NT2/D1 (cell line): ENCODE data around the gene RHEB.

Experiments
- DNase-seq: peaks from one replicate; pipeline ENCODE4 v3.0.0-alpha.2; 2011; ENCODE audit warnings: low read depth, low spot score
- H3K27me3 ChIP-seq: 2 replicates; pipeline ENCODE4 v1.6.0; 2011; ENCODE audit warnings: mild to moderate bottlenecking; ENCODE audit not compliant: insufficient read length, insufficient read depth
- H3K36me3 ChIP-seq: 2 replicates; pipeline ENCODE4 v1.6.1; 2011; ENCODE audit warnings: mild to moderate bottlenecking, low read length, mixed read lengths; ENCODE audit not compliant: insufficient read depth, insufficient read length
- H3K4me1 ChIP-seq: 2 replicates; pipeline ENCODE4 v1.5.1; 2011; ENCODE audit not compliant: insufficient read depth, insufficient read length
- H3K4me3 ChIP-seq: 2 replicates; pipeline ENCODE4 v1.5.1; 2011; ENCODE audit warnings: low read depth; ENCODE audit not compliant: insufficient read length
- H3K9ac ChIP-seq: 2 replicates; pipeline ENCODE4 v1.6.0; 2011; ENCODE audit warnings: low read depth; ENCODE audit not compliant: insufficient read length
- H3K9me3 ChIP-seq: 2 replicates; pipeline ENCODE4 v1.5.1; 2011; ENCODE audit warnings: mild to moderate bottlenecking, low read length; ENCODE audit not compliant: insufficient read depth
- SUZ12 ChIP-seq: IDR thresholded peaks from 2 replicates; pipeline ENCODE4 v1.6.1; 2011; ENCODE audit not compliant: insufficient read length, insufficient read depth; ENCODE audit errors: extremely low read depth
- YY1 ChIP-seq: IDR thresholded peaks from 2 replicates; pipeline ENCODE4 v1.6.1; 2011; ENCODE audit not compliant: insufficient read length, insufficient read depth
- ZNF274 ChIP-seq: IDR thresholded peaks from 2 replicates; pipeline ENCODE4 v1.6.1; 2011; ENCODE audit warnings: mild to moderate bottlenecking, low read depth, low read length

Gene RHEB

DNA sequence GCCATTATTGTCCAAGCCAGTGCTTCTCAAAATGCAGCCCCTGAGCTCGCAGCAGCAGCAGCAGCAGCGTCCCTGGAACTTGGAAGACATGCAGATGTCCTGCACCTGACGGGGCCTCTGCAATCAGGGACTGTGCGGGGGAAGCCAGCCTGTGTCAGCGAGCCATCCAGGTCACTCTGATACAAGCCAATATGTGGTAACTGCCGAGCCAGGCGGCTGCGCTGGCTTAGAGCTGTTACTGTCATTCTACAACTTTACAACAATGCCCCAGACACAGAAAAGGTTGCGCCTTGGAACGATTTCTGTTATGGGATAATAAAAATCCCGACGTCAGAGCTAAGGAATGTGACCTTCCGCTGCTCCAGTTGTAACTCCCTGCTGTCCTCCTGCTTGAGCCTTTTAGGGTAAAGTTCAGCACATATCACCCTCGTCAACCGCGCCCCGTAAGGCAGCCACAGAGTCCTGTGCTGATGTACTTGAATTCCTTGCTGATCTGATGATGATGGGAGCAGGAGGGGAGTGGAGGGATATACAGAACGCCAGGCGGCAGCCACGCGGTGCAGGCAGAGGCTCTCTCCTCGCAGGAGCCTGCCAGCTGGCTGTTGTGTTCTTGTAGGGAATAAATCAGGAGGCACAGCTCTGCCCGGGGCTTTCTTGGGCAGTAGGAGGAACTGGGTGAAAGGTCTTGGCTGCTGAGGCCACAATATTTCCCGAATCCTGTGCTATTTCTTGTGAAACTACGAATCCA lies 59.8 kb downstream of the RHEB start:
- TF ChIP-seq SUZ12 (no peak), YY1 (no peak)
- peaks cover 7% of the 10 kb centered on the region for H3K36me3 ChIP-seq
- peak overlapping the region; percentile 6 for H3K9ac ChIP-seq
- peaks cover 17% of the 10 kb centered on the region for H3K27me3 ChIP-seq
- H3K9me3 ChIP-seq, result peaks cover 53% of the 10 kb centered on the region
- DNase-seq, result no peak
- H3K4me3 ChIP-seq, result no peak overlapping the region
- H3K4me1 ChIP-seq, result peaks cover 15% of the 10 kb centered on the region

DNA sequence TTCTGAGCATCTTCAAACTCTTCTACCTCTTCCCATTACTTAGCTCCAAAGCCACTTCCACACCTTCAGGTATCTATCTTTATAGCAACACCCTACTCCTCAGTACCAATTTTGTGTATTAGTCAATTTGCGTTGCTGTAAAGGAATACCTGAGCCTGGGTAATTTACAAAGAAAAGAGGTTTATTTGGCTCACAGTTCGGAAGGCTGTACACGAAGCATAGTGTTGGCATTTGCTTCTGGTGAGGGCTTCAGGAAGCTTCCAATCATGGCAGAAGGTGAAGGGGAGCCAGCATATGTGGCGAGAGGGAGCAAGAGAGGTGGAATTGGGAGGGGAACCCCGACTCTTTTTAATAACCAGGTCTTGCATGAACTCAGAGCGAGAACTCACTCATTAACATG lies 62.2 kb downstream of the RHEB start:
- H3K9ac ChIP-seq, result no peak overlapping the region
- TF ChIP-seq SUZ12, result no peak
- TF ChIP-seq ZNF274, result no peak

DNA sequence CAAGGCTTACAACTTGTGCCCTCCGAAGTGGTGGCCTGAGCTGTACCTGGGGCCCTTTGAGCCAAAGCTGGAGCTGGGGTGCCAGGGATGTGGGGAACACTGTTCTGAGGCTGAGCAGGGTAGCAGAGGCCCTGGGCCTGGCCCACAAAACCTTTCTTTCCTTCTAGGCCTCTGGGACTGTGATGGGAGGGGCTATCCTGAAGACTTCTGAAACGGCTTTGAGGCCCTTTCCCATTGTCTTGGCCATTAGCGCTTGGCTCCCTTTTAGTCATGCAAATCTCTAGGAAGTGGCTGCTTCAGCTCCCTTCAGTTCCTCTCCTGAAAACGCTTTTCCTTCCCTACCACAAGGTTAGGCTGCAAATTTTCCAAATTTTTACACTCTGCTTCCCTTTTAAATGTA lies 62.9 kb downstream of the RHEB start:
- TF ChIP-seq YY1, result no peak
- no peak for TF ChIP-seq ZNF274
- no peak for TF ChIP-seq SUZ12
- DNase-seq, result peak; percentile 96
- peaks cover 20% of the 10 kb centered on the region for H3K4me1 ChIP-seq
- peaks cover 22% of the 10 kb centered on the region; the same call in 1 of the 2 replicates for H3K9me3 ChIP-seq
- no peak overlapping the region for H3K4me3 ChIP-seq
- H3K36me3 ChIP-seq, result no peaks in the 10 kb centered on the region
- H3K9ac ChIP-seq, result no peak overlapping the region
- peaks cover 17% of the 10 kb centered on the region for H3K27me3 ChIP-seq

More for the DNA sequence above, 62.2 kb downstream of the RHEB start:
- no peak for DNase-seq
- H3K9me3 ChIP-seq, result peaks cover 30% of the 10 kb centered on the region
- H3K36me3 ChIP-seq, result no peaks in the 10 kb centered on the region
- H3K4me3 ChIP-seq, result no peak overlapping the region
- peaks cover 17% of the 10 kb centered on the region for H3K27me3 ChIP-seq
- peaks cover 18% of the 10 kb centered on the region for H3K4me1 ChIP-seq

DNA sequence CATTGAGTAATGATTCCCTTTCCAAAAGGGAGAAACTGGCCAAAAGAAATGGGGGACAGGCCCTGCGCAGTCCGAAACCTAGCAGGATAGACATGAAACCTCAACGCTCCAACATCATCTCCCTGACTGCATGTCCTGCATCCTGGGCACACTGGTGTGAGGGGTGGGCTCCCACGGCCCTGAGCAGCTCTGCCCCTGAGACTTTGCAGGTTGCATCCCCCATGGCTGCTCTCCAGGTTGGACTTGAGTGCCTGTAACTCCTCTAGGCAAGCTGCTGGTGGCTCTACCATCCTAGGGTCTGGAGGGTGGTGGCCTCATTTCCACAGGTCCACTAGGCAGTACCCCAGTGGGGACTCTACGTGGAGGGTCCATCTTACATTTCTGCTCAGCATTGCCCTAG lies 63.4 kb downstream of the RHEB start:
- TF ChIP-seq ZNF274 (no peak), SUZ12 (no peak), YY1 (no peak)
- Histone ChIP-seq H3K36me3 (no peaks in the 10 kb centered on the region), H3K27me3 (peaks cover 17% of the 10 kb centered on the region), H3K9ac (no peak overlapping the region), H3K9me3 (peaks cover 17% of the 10 kb centered on the region; the same call in 1 of the 2 replicates), H3K4me3 (no peak overlapping the region), H3K4me1 (peaks cover 20% of the 10 kb centered on the region)
- DNase-seq, result no peak

DNA sequence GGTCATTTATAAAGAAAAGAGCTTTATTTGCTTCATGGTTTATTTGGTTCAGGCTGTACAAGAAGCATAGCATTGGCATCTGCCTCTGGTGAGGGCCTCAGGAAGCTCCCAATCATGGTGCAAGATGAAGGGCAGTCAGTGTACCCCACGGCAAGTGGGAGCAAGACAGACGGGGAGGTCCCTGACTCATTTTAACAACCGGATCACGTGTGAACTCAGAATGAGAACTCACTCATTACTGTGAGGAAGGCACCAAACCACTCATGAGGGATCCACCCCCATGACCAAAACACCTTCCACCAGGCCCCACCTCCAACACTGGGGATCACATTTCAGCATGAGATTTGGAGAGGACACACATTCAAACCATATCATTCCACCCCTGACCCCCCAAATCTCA lies 64.0 kb downstream of the RHEB start:
- DNase-seq, result no peak
- H3K4me1 ChIP-seq, result peaks cover 20% of the 10 kb centered on the region
- no peak for TF ChIP-seq SUZ12
- no peak for TF ChIP-seq ZNF274
- no peak for TF ChIP-seq YY1
- H3K4me3 ChIP-seq, result no peak overlapping the region
- no peaks in the 10 kb centered on the region for H3K36me3 ChIP-seq
- peaks cover 11% of the 10 kb centered on the region; the same call in 1 of the 2 replicates for H3K9me3 ChIP-seq
- peaks cover 13% of the 10 kb centered on the region for H3K27me3 ChIP-seq
- H3K9ac ChIP-seq, result no peak overlapping the region

DNA sequence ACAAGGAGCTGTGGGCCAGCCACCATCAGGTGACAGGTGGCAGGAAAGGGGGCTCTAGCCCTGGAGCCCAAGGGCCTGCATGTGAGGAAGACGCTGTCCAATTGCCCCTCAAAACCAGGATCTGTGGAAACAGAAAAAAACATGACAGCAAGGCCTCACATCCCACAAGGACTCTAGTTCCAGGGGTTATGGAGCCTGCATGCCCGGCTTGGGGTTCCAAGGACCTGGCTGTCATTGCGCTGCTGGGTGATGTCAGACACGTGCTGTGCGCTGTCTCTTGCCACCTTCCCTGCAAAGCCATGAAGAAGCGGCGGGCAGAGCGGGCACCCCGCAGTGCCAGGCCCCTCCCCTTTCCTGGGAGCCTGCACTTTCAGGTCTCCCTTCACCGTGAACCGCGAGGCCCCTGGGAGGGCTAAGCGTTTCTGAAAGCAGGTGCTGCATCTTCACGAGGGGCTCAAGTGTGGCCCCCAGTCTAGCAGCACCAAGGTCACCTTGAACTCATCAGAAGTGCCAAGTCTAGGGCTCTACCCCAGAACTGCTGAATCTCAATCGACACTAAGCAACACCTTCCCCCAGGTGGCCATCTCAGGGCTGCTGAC lies 64.7 kb downstream of the RHEB start:
- peaks cover 10% of the 10 kb centered on the region; the same call in 1 of the 2 replicates for H3K9me3 ChIP-seq
- H3K27me3 ChIP-seq, result peaks cover 11% of the 10 kb centered on the region
- H3K4me3 ChIP-seq, result no peak overlapping the region
- DNase-seq, result no peak
- peaks cover 19% of the 10 kb centered on the region for H3K4me1 ChIP-seq
- H3K36me3 ChIP-seq, result no peaks in the 10 kb centered on the region
- H3K9ac ChIP-seq, result no peak overlapping the region
- TF ChIP-seq YY1 (no peak), SUZ12 (no peak), ZNF274 (no peak)

DNA sequence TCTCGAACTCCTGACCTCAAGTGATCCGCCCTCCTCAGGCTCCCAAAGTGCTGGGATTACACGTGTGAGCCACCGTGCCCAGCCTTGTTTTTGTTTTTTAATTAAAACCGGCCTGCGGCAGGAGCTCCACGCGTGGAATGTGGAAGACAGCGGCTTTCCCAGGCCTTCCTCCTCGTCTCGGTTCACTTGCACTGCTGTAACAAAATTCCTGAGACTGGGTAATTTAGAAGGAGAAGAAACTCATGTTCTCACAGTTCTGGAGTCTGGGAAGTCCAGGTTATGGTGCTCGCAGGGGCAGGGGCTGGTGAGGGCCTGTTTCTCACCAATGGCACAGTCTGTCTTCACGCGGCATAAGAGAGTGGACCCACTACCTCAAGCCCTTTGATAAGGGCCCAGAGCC lies 65.4 kb downstream of the RHEB start:
- TF ChIP-seq ZNF274 (no peak), SUZ12 (no peak), YY1 (no peak)
- no peak overlapping the region for H3K9ac ChIP-seq
- no peak overlapping the region for H3K4me3 ChIP-seq
- H3K9me3 ChIP-seq, result peaks cover 10% of the 10 kb centered on the region; the same call in 1 of the 2 replicates
- DNase-seq, result no peak
- no peaks in the 10 kb centered on the region for H3K36me3 ChIP-seq
- H3K4me1 ChIP-seq, result peaks cover 14% of the 10 kb centered on the region
- H3K27me3 ChIP-seq, result peaks cover 3% of the 10 kb centered on the region
